Right lobe of liver (tissue), 5 donors: Measurements from ENCODE around the gene HTATSF1. TPM values are rescaled to one million over a fixed set of nuclear protein-coding genes. Genes with fewer than 3 reads are reported as not detected.

Experiments
- microRNA counts: library from miRNA; unstranded; fragments of <30 nt; microRNA quantifications from one replicate; lab custom pipeline; 2016
- microRNA-seq, 2 donors: library from miRNA; unstranded; fragments of <30 nt; microRNA quantifications; one replicate each; pipeline ENCODE4, GENCODE V29; 2019 to 2020
- small RNA-seq, 2 experiments: library from RNA; depleted of rRNA; stranded (forward); fragments of <200 nt; gene quantifications; one replicate each; pipeline ENCODE3, GENCODE V24; 2016
- total RNA-seq, 6 experiments: library from RNA; depleted of rRNA in 2 of 6; stranded (reverse); fragments of >200 nt in 2 of 6; fragmentation: NEBNext Ultra II Directional in 3 of 6; extraction: Animal tissue kit (Norgen Biotek cat#: 25700) in 3 of 6; gene quantifications; one replicate each; pipeline versions ENCODE4 v1.1.0 to v1.2.4, GENCODE V29; 2016 to 2023
- donor health status: DM: no; HTN: no; CAD: no.
- donor health status: DM: no; HTN: no; CAD: no.
- donor health status: DM: no; HTN: yes; CAD: no.
- donor health status: DM: no; HTN: yes; CAD: no.

The HTATSF1 gene
- total RNA-seq, 6 experiments from 2014 or later = 10.6 to 21.5 (median 12.1) TPM

MicroRNAs within 50 kb of the gene (microRNA counts, 767-probe panel; counts per million panel counts)
- microRNA hsa-miR-934 (lab: Ali Mortazavi, UCI) = 237 counts per million

Small RNA genes lying within 50 kb of the gene (microRNA-seq; reads per million reads assigned to microRNA genes)
- gene MIR934 = 0 reads per million in 2 donors

Small RNA genes lying within 50 kb of the gene (small RNA-seq; reads per million reads assigned to genes)
- 0 reads per million in 2 experiments for gene MIR934

Other genes with a start within 250 kb of the HTATSF1 start
- gene MAP7D3, start 246.2 kb upstream of the HTATSF1 start, total RNA-seq = 1 to 10 TPM; 2.4 to 5.4 (median 4.1) TPM
- gene ADGRG4, start 196.6 kb upstream of the HTATSF1 start, total RNA-seq = under 1 TPM in 2 of 6 experiments, not detected in 4; 0.04 to 0.09 TPM
- gene BRS3, start 9.6 kb upstream of the HTATSF1 start, total RNA-seq = not detected
- gene VGLL1, start 34.6 kb downstream of the HTATSF1 start, total RNA-seq = not detected
- under 1 TPM in 2 of 6 experiments, not detected in 4; 0.10 to 0.11 TPM for gene CD40LG, start 150.6 kb downstream of the HTATSF1 start, total RNA-seq